B cell (primary cell): ENCODE measurements around the gene ERC1. TPM values are rescaled to one million over a fixed set of nuclear protein-coding genes. Genes with fewer than 3 reads are reported as not detected.
"Not testable (repeated sequence)": the region's sequence is repeated elsewhere in the genome, so short reads cannot be mapped to it uniquely, and the experiment has no call there.

Experiments used
- ATAC-seq: fragments of 200-7000 bp; cut with Tn5 transposase; one replicate; pipeline ENCODE4 v1.10.0; 2021; ENCODE audit warnings: low read depth, mild to moderate bottlenecking, moderate number of reproducible peaks, moderate library complexity
- CTCF ChIA-PET: fragments of 350-600 bp; sonication (Branson Sonifier 250); formaldehyde crosslinking; loops from one replicate; lab custom pipeline; 2021; ENCODE audit warnings: antibody characterized with exemption, inconsistent platforms; lab: Charles Lee
- POLR2A ChIA-PET: fragments of 350-600 bp; sonication (Branson Sonifier 250); formaldehyde crosslinking; loops from one replicate; lab custom pipeline; 2021; ENCODE audit warnings: antibody characterized with exemption; lab: Charles Lee
- DNase-seq: peaks from one replicate; pipeline ENCODE4 v3.0.0; 2013
- H2AFZ ChIP-seq: 2 replicates; pipeline ENCODE4 v1.6.1; 2012; ENCODE audit warnings: mild to moderate bottlenecking, low read depth, low read length; ENCODE audit not compliant: insufficient read depth, poor library complexity, severe bottlenecking
- H3K27ac ChIP-seq, 2 donors: 1 replicate in 1 of 2; 2 replicates in 1 of 2; pipeline ENCODE4 v1.5.1; 2012 to 2013; ENCODE audit warnings: low read length in 2 of 2, mild to moderate bottlenecking in 2 of 2, moderate library complexity in 1 of 2
- H3K27me3 ChIP-seq, 4 experiments: fragments of 200-600 bp in 1 of 4; sonication (generic) in 1 of 4; replicated peaks in 1 of 4; 1 replicate in 2 of 4; 2 replicates in 2 of 4; pipeline versions ENCODE4 v1.6.1 to v1.7.0; 2013 to 2016; ENCODE audit warnings: low read length in 3 of 4, mild to moderate bottlenecking in 2 of 4, mixed read lengths in 1 of 4, moderate library complexity in 1 of 4; ENCODE audit not compliant: insufficient read depth in 4 of 4, control insufficient read depth in 3 of 4; ENCODE audit errors: control extremely low read depth in 1 of 4
- H3K36me3 ChIP-seq, 2 experiments: replicated peaks in 1 of 2; 1 replicate in 1 of 2; 2 replicates in 1 of 2; pipeline versions ENCODE4 v1.6.1 to v1.7.1; 2013; ENCODE audit warnings: low read length in 1 of 2; ENCODE audit not compliant: insufficient read depth in 2 of 2, control insufficient read depth in 1 of 2; ENCODE audit errors: control extremely low read depth in 1 of 2, extremely low read depth in 1 of 2
- H3K4me1 ChIP-seq, 2 donors: fragments of 200-600 bp in 1 of 2; sonication (generic) in 1 of 2; 1 replicate in 1 of 2; 2 replicates in 1 of 2; pipeline versions ENCODE4 v1.5.1 to v1.6.1; 2013 to 2017; ENCODE audit warnings: low read length in 2 of 2; ENCODE audit not compliant: control insufficient read depth in 2 of 2, insufficient read depth in 2 of 2
- H3K4me2 ChIP-seq: replicated peaks from 2 replicates; pipeline ENCODE3; 2012; ENCODE audit warnings: mild to moderate bottlenecking, low read depth, low read length; ENCODE audit not compliant: poor library complexity, severe bottlenecking
- H3K4me3 ChIP-seq, 5 experiments: fragments of 200-600 bp in 1 of 5; sonication (generic) in 1 of 5; 1 replicate in 3 of 5; 2 replicates in 2 of 5; pipeline versions ENCODE4 v1.5.1 to v1.7.0; 2011 to 2016; ENCODE audit warnings: low read length in 4 of 5, mild to moderate bottlenecking in 4 of 5, low read depth in 2 of 5, control low read depth in 1 of 5, moderate library complexity in 1 of 5; ENCODE audit not compliant: insufficient read depth in 1 of 5; ENCODE audit errors: control extremely low read depth in 1 of 5, extremely low read depth in 1 of 5
- H3K79me2 ChIP-seq: fragments of 200-600 bp; sonication (generic); one replicate; pipeline ENCODE4 v1.6.0; 2016; ENCODE audit warnings: low read length; ENCODE audit not compliant: control insufficient read depth, insufficient read depth
- H3K9ac ChIP-seq: fragments of 200-600 bp; sonication (generic); 2 replicates; pipeline ENCODE4 v1.6.1; 2017; ENCODE audit warnings: mild to moderate bottlenecking, low read length, moderate library complexity
- H3K9me3 ChIP-seq, 3 donors: one replicate each; pipeline versions ENCODE4 v1.6.1 to v1.7.1; 2013; ENCODE audit warnings: low read length in 2 of 3; ENCODE audit not compliant: control insufficient read depth in 2 of 3, insufficient read depth in 1 of 3; ENCODE audit errors: control extremely low read depth in 1 of 3
- H4K20me1 ChIP-seq: 2 replicates; pipeline ENCODE4 v1.6.0; 2012; ENCODE audit warnings: mild to moderate bottlenecking, low read length; ENCODE audit not compliant: insufficient read depth, control insufficient read depth, poor library complexity, severe bottlenecking
- H3K27ac Mint-ChIP-seq: one replicate; pipeline ENCODE4 v1.8.0; 2021; ENCODE audit warnings: mixed read lengths
- H3K27me3 Mint-ChIP-seq: one replicate; pipeline ENCODE4 v1.8.0; 2021; ENCODE audit warnings: mixed read lengths
- H3K4me1 Mint-ChIP-seq: one replicate; pipeline ENCODE4 v1.8.0; 2021; ENCODE audit warnings: mixed read lengths
- H3K4me3 Mint-ChIP-seq: one replicate; pipeline ENCODE4 v1.8.0; 2021; ENCODE audit warnings: mixed read lengths
- H3K9me3 Mint-ChIP-seq: one replicate; pipeline ENCODE4 v1.8.0; 2022; ENCODE audit warnings: mixed read lengths; ENCODE audit not compliant: insufficient read depth
- EZH2 ChIP-seq: IDR thresholded peaks from 2 replicates; pipeline ENCODE4 v1.6.1; 2012; ENCODE audit warnings: borderline replicate concordance, low read depth, mild to moderate bottlenecking, moderate library complexity, low read length; ENCODE audit not compliant: insufficient read depth, poor library complexity, severe bottlenecking
- WGBS: methylation state at CpG from one replicate; pipeline ENCODE4 v1.1.5; 2013; ENCODE audit warnings: missing lambda C conversion rate; ENCODE audit not compliant: insufficient coverage; 5-methylcytosine and 5-hydroxymethylcytosine counted together
- intact Hi-C: fragments of 100-400 bp; cut with micrococcal nuclease; formaldehyde crosslinking; loops from one replicate; pipeline ENCODE4 v1.10.0; 2022
- polyA plus RNA-seq: library from polyadenylated mRNA; depleted of rRNA; stranded (reverse); fragments of >200 nt; gene quantifications from 2 replicates; pipeline ENCODE4 v1.2.3, GENCODE V29; 2012
- total RNA-seq, 2 donors: library from RNA; stranded (reverse); fragments of 120-200 nt in 1 of 2; gene quantifications; 1 replicate in 1 of 2; 2 replicates in 1 of 2; pipeline versions ENCODE4 v1.2.3 to v1.2.4, GENCODE V29; 2013 to 2022
- TF ChIP-seq, protein P1 (sequence below): fragments of 200-600 bp; IDR thresholded peaks from one replicate; pipeline ENCODE4 v1.8.0; 2022; ENCODE audit warnings: antibody characterized with exemption, mild to moderate bottlenecking

ERC1 gene
- total and polyA plus RNA-seq, 2 donors (not counting 1 experiment from before 2014, with no cell fraction given) = 4.0 to 77.6 TPM

- no peak overlapping the region for H2AFZ ChIP-seq
- no peak overlapping the region for H3K27ac ChIP-seq
- WGBS = 98% methylated on average over 7 of the region's 10 CpGs
- H3K9me3 Mint-ChIP-seq = no peaks in the 10 kb centered on the region
- H3K27me3 ChIP-seq = no peaks in the 10 kb centered on the region
- ATAC-seq (no peak), DNase-seq (no peak)
- H3K27ac Mint-ChIP-seq = no peak overlapping the region
- intact Hi-C loops = no loop called here
- ChIA-PET CTCF (no interaction called here), POLR2A (no interaction called here)
- TF ChIP-seq, protein P1, sequence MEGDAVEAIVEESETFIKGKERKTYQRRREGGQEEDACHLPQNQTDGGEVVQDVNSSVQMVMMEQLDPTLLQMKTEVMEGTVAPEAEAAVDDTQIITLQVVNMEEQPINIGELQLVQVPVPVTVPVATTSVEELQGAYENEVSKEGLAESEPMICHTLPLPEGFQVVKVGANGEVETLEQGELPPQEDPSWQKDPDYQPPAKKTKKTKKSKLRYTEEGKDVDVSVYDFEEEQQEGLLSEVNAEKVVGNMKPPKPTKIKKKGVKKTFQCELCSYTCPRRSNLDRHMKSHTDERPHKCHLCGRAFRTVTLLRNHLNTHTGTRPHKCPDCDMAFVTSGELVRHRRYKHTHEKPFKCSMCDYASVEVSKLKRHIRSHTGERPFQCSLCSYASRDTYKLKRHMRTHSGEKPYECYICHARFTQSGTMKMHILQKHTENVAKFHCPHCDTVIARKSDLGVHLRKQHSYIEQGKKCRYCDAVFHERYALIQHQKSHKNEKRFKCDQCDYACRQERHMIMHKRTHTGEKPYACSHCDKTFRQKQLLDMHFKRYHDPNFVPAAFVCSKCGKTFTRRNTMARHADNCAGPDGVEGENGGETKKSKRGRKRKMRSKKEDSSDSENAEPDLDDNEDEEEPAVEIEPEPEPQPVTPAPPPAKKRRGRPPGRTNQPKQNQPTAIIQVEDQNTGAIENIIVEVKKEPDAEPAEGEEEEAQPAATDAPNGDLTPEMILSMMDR = no peak
- no peak for TF ChIP-seq EZH2
- peaks cover 4% of the 10 kb centered on the region for H4K20me1 ChIP-seq
- no peaks in the 10 kb centered on the region for H3K79me2 ChIP-seq
- H3K4me1 ChIP-seq = no peaks in the 10 kb centered on the region
- no peaks in the 10 kb centered on the region for H3K4me1 Mint-ChIP-seq
- no peaks in the 10 kb centered on the region for H3K36me3 ChIP-seq
- H3K4me3 Mint-ChIP-seq = no peak overlapping the region
- no peaks in the 10 kb centered on the region for H3K27me3 Mint-ChIP-seq
- H3K9me3 ChIP-seq = peaks cover 0 to 9% (median 0%) of the 10 kb centered on the region in 3 donors
- no peak overlapping the region for H3K4me3 ChIP-seq
- no peak overlapping the region for H3K9ac ChIP-seq
- H3K4me2 ChIP-seq = no peak overlapping the region
These were observed 347.6 kb downstream of the ERC1 start for GRCh38 chr12:1338483-1339177.

DNA sequence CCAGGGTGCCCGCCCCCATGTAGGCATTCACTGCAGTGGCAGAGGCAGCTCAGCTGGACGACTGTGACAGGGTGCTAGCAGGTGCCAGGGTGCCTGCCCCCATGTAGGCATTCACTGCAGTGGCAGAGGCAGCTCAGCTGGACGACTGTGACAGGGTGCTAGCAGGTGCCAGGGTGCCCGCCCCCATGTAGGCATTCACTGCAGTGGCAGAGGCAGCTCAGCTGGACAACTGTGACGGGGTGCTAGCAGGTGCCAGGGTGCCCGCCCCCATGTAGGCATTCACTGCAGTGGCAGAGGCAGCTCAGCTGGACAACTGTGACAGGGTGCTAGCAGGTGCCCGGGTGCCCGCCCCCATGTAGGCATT, 348.1 kb downstream of the ERC1 start:
- WGBS = 93% methylated on average over 6 of the region's 8 CpGs

More for the DNA sequence above, 348.1 kb downstream of the ERC1 start:
- H3K9ac ChIP-seq, H3K4me2 ChIP-seq, H3K27ac Mint-ChIP-seq, H3K27me3 Mint-ChIP-seq, H3K36me3 ChIP-seq, H4K20me1 ChIP-seq, ATAC-seq, H2AFZ ChIP-seq, H3K79me2 ChIP-seq, H3K27ac ChIP-seq, CTCF ChIA-PET, H3K4me1 ChIP-seq, intact Hi-C loops, H3K4me1 Mint-ChIP-seq, H3K4me3 ChIP-seq, H3K9me3 Mint-ChIP-seq, POLR2A ChIA-PET, H3K9me3 ChIP-seq, DNase-seq, H3K27me3 ChIP-seq, H3K4me3 Mint-ChIP-seq: not testable (repeated sequence)
